NCI-H146 treated with DMSO at 0.1 percent for 48 hours (cell line): ENCODE measurements around the gene KRTAP13-1.

Experiments used
- DNase-seq: peaks from one replicate; lab custom pipeline; 2025; ENCODE audit not compliant: unreplicated experiment; lab: John Stamatoyannopoulos, UW

KRTAP13-1 gene

GRCh38 chr21:30395731-30396130 lies at the start of gene KRTAP13-1:
Gene KRTAP13-1, plus strand, starts transcription at chr21:30396031. Its CDS starts 56 bp downstream, at chr21:30396087.
- DNase-seq = no peak

- DNase-seq = no peak
These were observed 47.3 kb upstream of the KRTAP13-1 start, which contains the start of gene KRTAP23-1 for GRCh38 chr21:30348506-30348905. Gene KRTAP23-1, minus strand, starts transcription at chr21:30348606. Its CDS starts 0 bp downstream, at chr21:30348606.

GRCh38 chr21:30349572-30349971 lies 46.3 kb upstream of the KRTAP13-1 start:
- peak; percentile 52 for DNase-seq

GRCh38 chr21:30351534-30351933 lies 44.3 kb upstream of the KRTAP13-1 start:
- no peak for DNase-seq

GRCh38 chr21:30354308-30355005 lies 41.4 kb upstream of the KRTAP13-1 start:
- no peak for DNase-seq

- DNase-seq = no peak
These were observed 39.9 kb upstream of the KRTAP13-1 start for GRCh38 chr21:30355906-30356305.

- no peak for DNase-seq
These were observed 23.6 kb upstream of the KRTAP13-1 start, which contains the start of gene KRTAP13-2 for GRCh38 chr21:30372139-30372770. Gene KRTAP13-2, minus strand, starts transcription at chr21:30372271. Its CDS starts 58 bp downstream, at chr21:30372213.

GRCh38 chr21:30382201-30382600 lies 13.6 kb upstream of the KRTAP13-1 start:
- DNase-seq = no peak

GRCh38 chr21:30391492-30392025 lies 4.3 kb upstream of the KRTAP13-1 start:
- no peak for DNase-seq

GRCh38 chr21:30408782-30409494 lies 13.1 kb downstream of the KRTAP13-1 start:
- no peak for DNase-seq

GRCh38 chr21:30415993-30416392 lies 20.2 kb downstream of the KRTAP13-1 start:
- DNase-seq = no peak

GRCh38 chr21:30425826-30426225 lies 30.0 kb downstream of the KRTAP13-1 start, which contains the start of gene KRTAP13-3:
Gene KRTAP13-3, minus strand, starts transcription at chr21:30425926. Its CDS starts 14 bp downstream, at chr21:30425912.
- DNase-seq = no peak

- DNase-seq = no peak
These were observed 30.9 kb downstream of the KRTAP13-1 start for GRCh38 chr21:30426731-30427130.

- no peak for DNase-seq
These were observed 34.4 kb downstream of the KRTAP13-1 start, which contains the start of gene KRTAP13-4 for GRCh38 chr21:30430170-30430655. Gene KRTAP13-4, plus strand, starts transcription at chr21:30430220. Its CDS starts 56 bp downstream, at chr21:30430276.

GRCh38 chr21:30434033-30434631 lies 38.3 kb downstream of the KRTAP13-1 start:
- DNase-seq = no peak

GRCh38 chr21:30437010-30437565 lies 41.3 kb downstream of the KRTAP13-1 start:
- DNase-seq = peak; percentile 63

GRCh38 chr21:30439975-30440374 lies 44.1 kb downstream of the KRTAP13-1 start, which contains the start of gene KRTAP15-1:
Gene KRTAP15-1, plus strand, starts transcription at chr21:30440275. Its CDS starts 53 bp downstream, at chr21:30440328.
- DNase-seq = no peak

GRCh38 chr21:30443226-30443625 lies 47.4 kb downstream of the KRTAP13-1 start:
- DNase-seq = peak; percentile 28

GRCh38 chr21:30444204-30444603 lies 48.4 kb downstream of the KRTAP13-1 start:
- peak; percentile 20 for DNase-seq
